HepG2 (cell line): ENCODE results near the gene IGF1. TPM values are rescaled to one million over a fixed set of nuclear protein-coding genes. Genes with fewer than 3 reads are reported as not detected.

Source experiments
- ATAC-seq: fragments of 200-7000 bp; cut with Tn5 transposase; 3 replicates; pipeline ENCODE4 v1.9.1; 2020; ENCODE audit warnings: mild to moderate bottlenecking, moderate library complexity
- BruUV-seq: library from RNA; stranded (reverse); fragments of 400-500 nt; replicated peaks from 2 replicates; lab custom pipeline; 2021; lab: Mats Ljungman, UMichigan
- CTCF ChIA-PET: fragments of 300-600 bp; formaldehyde crosslinking; extraction: SDS; loops from one replicate; lab custom pipeline; 2021; ENCODE audit warnings: low total read pairs, inconsistent platforms, low intra/inter-chr PET ratio; lab: Yijun Ruan, JAX
- POLR2A ChIA-PET: fragments of 350-600 bp; sonication (Branson Sonifier 250); formaldehyde crosslinking; loops from one replicate; lab custom pipeline; 2020; ENCODE audit warnings: antibody characterized with exemption, inconsistent platforms; lab: Yijun Ruan, JAX
- DNase-seq: peaks from one replicate; pipeline ENCODE4 v3.0.0-alpha.2; 2015; ENCODE audit warnings: low spot score
- FAIRE-seq: peaks from 3 replicates; lab custom pipeline; 2011; peaks lifted over from hg19 to GRCh38; lab: Jason Lieb, UNC
- H2AFZ ChIP-seq: one replicate; pipeline ENCODE4 v1.6.1; 2011; ENCODE audit warnings: low read length, inconsistent platforms
- H3K27ac ChIP-seq: fragments of 300-600 bp; 3 replicates; pipeline ENCODE4 v1.8.0; 2011; ENCODE audit warnings: mixed run types, mild to moderate bottlenecking, mixed read lengths, low read length, inconsistent platforms; ENCODE audit not compliant: insufficient read depth; ENCODE audit errors: extremely low read length
- H3K27me3 ChIP-seq, 2 experiments: fragments of 200-600 bp in 1 of 2; 2 replicates in 1 of 2; 3 replicates in 1 of 2; pipeline versions ENCODE4 v1.6.0 to v1.8.0; 2011; ENCODE audit warnings: low read length in 2 of 2, mild to moderate bottlenecking in 2 of 2, moderate library complexity in 2 of 2, inconsistent platforms in 1 of 2; ENCODE audit not compliant: insufficient read depth in 2 of 2, control insufficient read depth in 1 of 2
- H3K36me3 ChIP-seq, 2 experiments: fragments of 200-600 bp in 1 of 2; replicated peaks in 1 of 2; 2 replicates in 1 of 2; 3 replicates in 1 of 2; pipeline versions ENCODE4 v1.5.1 to v1.8.0; 2011; ENCODE audit warnings: low read length in 2 of 2, inconsistent platforms in 1 of 2; ENCODE audit not compliant: insufficient read depth in 2 of 2, control insufficient read depth in 1 of 2
- H3K4me1 ChIP-seq: 2 replicates; pipeline ENCODE4 v1.5.1; 2012; ENCODE audit warnings: low read length, inconsistent platforms; ENCODE audit not compliant: insufficient read depth
- H3K4me2 ChIP-seq: 2 replicates; pipeline ENCODE4 v1.6.0; 2011; ENCODE audit warnings: low read depth, low read length, inconsistent platforms
- H3K4me3 ChIP-seq, 3 experiments: fragments of 200-600 bp in 1 of 3; sonication (generic), shearing (Covaris generic) in 1 of 3; replicated peaks in 1 of 3; 2 replicates each; pipeline ENCODE4 v1.5.1; 2011 to 2016; ENCODE audit warnings: low read length in 3 of 3, inconsistent platforms in 2 of 3, low read depth in 2 of 3, mild to moderate bottlenecking in 2 of 3, control low read depth in 1 of 3, mixed read lengths in 1 of 3; ENCODE audit not compliant: insufficient read depth in 1 of 3
- H3K79me2 ChIP-seq: one replicate; pipeline ENCODE4 v1.6.1; 2011; ENCODE audit warnings: low read length, inconsistent platforms; ENCODE audit not compliant: insufficient read depth
- H3K9ac ChIP-seq: 2 replicates; pipeline ENCODE4 v1.6.0; 2011; ENCODE audit warnings: mild to moderate bottlenecking, low read depth, low read length, inconsistent platforms; ENCODE audit not compliant: insufficient read depth
- H3K9me3 ChIP-seq: 2 replicates; pipeline ENCODE4 v1.5.1; 2012; ENCODE audit warnings: mild to moderate bottlenecking, low read length
- H4K20me1 ChIP-seq: 2 replicates; pipeline ENCODE4 v1.6.0; 2011; ENCODE audit warnings: inconsistent platforms, mild to moderate bottlenecking, low read length, moderate library complexity; ENCODE audit not compliant: insufficient read depth
- FOSL2 ChIP-seq: sonication (generic); formaldehyde crosslinking; IDR thresholded peaks from 2 replicates; pipeline ENCODE4 v1.4.0; 2020; ENCODE audit warnings: missing genetic modification reagents
- KAT8 ChIP-seq: IDR thresholded peaks from 2 replicates; pipeline ENCODE4 v1.6.1; 2016; ENCODE audit warnings: missing genetic modification reagents, missing compliant biosample characterization
- MAX ChIP-seq: IDR thresholded peaks from 2 replicates; pipeline ENCODE4 v1.6.1; 2012; ENCODE audit warnings: inconsistent platforms
- NR2F2 ChIP-seq: IDR thresholded peaks from 2 replicates; pipeline ENCODE4 v1.6.1; 2012; ENCODE audit warnings: low read depth, inconsistent platforms, borderline replicate concordance
- RNF219 ChIP-seq: sonication (generic); formaldehyde crosslinking; IDR thresholded peaks from 2 replicates; pipeline ENCODE4 v1.5.0; 2020; ENCODE audit warnings: mild to moderate bottlenecking, missing genetic modification reagents
- TEAD2 ChIP-seq: sonication (generic); formaldehyde crosslinking; IDR thresholded peaks from 2 replicates; pipeline ENCODE4 v1.9.0; 2021; ENCODE audit warnings: missing genetic modification reagents
- TRIM22 ChIP-seq: fragments of 450-650 bp; IDR thresholded peaks from 2 replicates; pipeline ENCODE4 v1.6.1; 2017
- ZC3H4 ChIP-seq: sonication (generic); formaldehyde crosslinking; IDR thresholded peaks from 2 replicates; pipeline ENCODE4 v1.4.0; 2020; ENCODE audit warnings: missing genetic modification reagents, borderline replicate concordance
- ZNF350 ChIP-seq: sonication (generic); formaldehyde crosslinking; IDR thresholded peaks from 2 replicates; pipeline ENCODE4 v1.4.0; 2020; ENCODE audit warnings: mild to moderate bottlenecking, low read depth, missing genetic modification reagents, borderline replicate concordance
- ZSCAN29 ChIP-seq: sonication (generic); formaldehyde crosslinking; conservative IDR thresholded peaks from 2 replicates; pipeline ENCODE4 v1.4.0; 2020; ENCODE audit warnings: mild to moderate bottlenecking, missing genetic modification reagents
- WGBS: methylation state at CpG from one replicate; pipeline ENCODE4 v1.1.6; 2017; ENCODE audit warnings: low lambda C conversion rate; 5-methylcytosine and 5-hydroxymethylcytosine counted together
- in situ Hi-C: cut with HindIII; loops from 2 replicates; pipeline ENCODE4 v1.10.0; 2017; ENCODE audit warnings: low pct_unique_long_range_greater_than_20kb; ENCODE audit not compliant: extremely low pct_ligation_motif_present
- intact Hi-C: fragments of 100-400 bp; cut with micrococcal nuclease; formaldehyde crosslinking; loops from one replicate; pipeline ENCODE4 v1.10.0; 2022; ENCODE audit not compliant: unreplicated experiment
- polyA plus RNA-seq, 8 experiments: library from polyadenylated mRNA; depleted of rRNA in 3 of 8; stranded (reverse) in 7 of 8; unstranded in 1 of 8; fragments of >200 nt; fragmentation: Illumina TruSeq in 4 of 8; extraction: Trizol in 4 of 8; gene quantifications; 2 replicates each; pipeline versions ENCODE4 v1.2.1 to v1.2.3, GENCODE V29; 2011 to 2016; ENCODE audit warnings: low read depth in 4 of 8, missing spikeins in 1 of 8, mixed read lengths in 1 of 8; ENCODE audit not compliant: insufficient read depth in 1 of 8
- total RNA-seq, 5 experiments: library from RNA; depleted of rRNA; stranded (reverse); fragments of >200 nt; fragmentation: Illumina TruSeq; extraction: Trizol; gene quantifications; 2 replicates each; pipeline ENCODE4 v1.2.3, GENCODE V29; 2016; ENCODE audit warnings: low read depth in 1 of 5

Gene IGF1
- total and polyA plus RNA-seq, 2 of the 13 experiments (the other 11 are each of a cell fraction or from before 2014, with no cell fraction given) = not detected

- Histone ChIP-seq H3K9ac (no peak overlapping the region), H3K27me3 (no peaks in the 10 kb centered on the region; a peak in 1 of 5 replicates), H3K9me3 (no peaks in the 10 kb centered on the region), H3K4me1 (no peaks in the 10 kb centered on the region), H3K36me3 (no peaks in the 10 kb centered on the region), H3K79me2 (no peaks in the 10 kb centered on the region), H3K4me2 (no peak overlapping the region), H3K4me3 (no peak overlapping the region), H4K20me1 (no peaks in the 10 kb centered on the region), H3K27ac (no peak overlapping the region), H2AFZ (no peak overlapping the region)
- WGBS = 3% methylated on average over 1 of the region's 1 CpG
- DNase-seq = no peak
- ChIA-PET POLR2A (no interaction called here), CTCF (no interaction called here)
- no TSS peak for BruUV-seq
- TF ChIP-seq ZSCAN29 (CRISPR knock-in tag) = no peak
- ATAC-seq = no peak
- intact Hi-C loops (no loop called here), in situ Hi-C loops (no loop called here)
- no peak for FAIRE-seq
Measured at GRCh38 chr12:102399653-102400052, 80.7 kb downstream of the IGF1 start.

GRCh38 chr12:102396276-102396675 lies 84.1 kb downstream of the IGF1 start:
- Histone ChIP-seq H4K20me1 (no peaks in the 10 kb centered on the region), H2AFZ (no peak overlapping the region), H3K79me2 (no peaks in the 10 kb centered on the region), H3K9ac (no peak overlapping the region), H3K4me3 (no peak overlapping the region), H3K9me3 (no peaks in the 10 kb centered on the region), H3K4me2 (no peak overlapping the region), H3K36me3 (no peaks in the 10 kb centered on the region), H3K4me1 (no peaks in the 10 kb centered on the region), H3K27me3 (no peaks in the 10 kb centered on the region), H3K27ac (no peak overlapping the region)
- ChIA-PET CTCF (no interaction called here), POLR2A (no interaction called here)
- DNase-seq (no peak), ATAC-seq (no peak), FAIRE-seq (no peak)
- WGBS = 37% methylated on average over 2 of the region's 2 CpGs
- TF ChIP-seq ZC3H4 (CRISPR knock-in tag) (no peak), TRIM22 (no peak), MAX (no peak), FOSL2 (no peak), NR2F2 (no peak), KAT8 (CRISPR knock-in tag) (no peak), ZNF350 (no peak), TEAD2 (no peak), RNF219 (no peak)
- BruUV-seq = no TSS peak
- in situ Hi-C loops (no loop called here), intact Hi-C loops (no loop called here)
